ENCODE data around the gene HPSE2. TPM values are rescaled to one million over a fixed set of nuclear protein-coding genes. Genes with fewer than 3 reads are reported as not detected.

The HPSE2 gene
- total RNA-seq, 1 experiment from 2014 or later = not detected

GRCh38 chr10:98855403-98856189 lies 380.1 kb downstream of the HPSE2 start:
- H3K4me1 ChIP-seq = no peaks in the 10 kb centered on the region
- Mint-ChIP-seq H3K27me3 (ENCODE audit: insufficient read depth, unreplicated experiment) (peaks cover 3% of the 10 kb centered on the region), H3K4me3 (ENCODE audit: unreplicated experiment) (no peak overlapping the region), H3K36me3 (ENCODE audit: insufficient read depth, unreplicated experiment) (no peaks in the 10 kb centered on the region), H3K9me3 (ENCODE audit: unreplicated experiment) (no peaks in the 10 kb centered on the region), H3K4me1 (ENCODE audit: low read depth, unreplicated experiment) (no peaks in the 10 kb centered on the region), H3K27ac (ENCODE audit: unreplicated experiment) (no peak overlapping the region)
- ChIA-PET CTCF (interaction anchor here (0.9 kb wide), 1 partner anchor 254 kb away, joined by 3 read pairs; no protein-coding TSS in a partner anchor), POLR2A (no interaction called here)
- intact Hi-C loops (cut with micrococcal nuclease; ENCODE audit: unreplicated experiment) = no loop called here
- no peak for TF ChIP-seq CTCF (IDR thresholded peaks at IDR 0.05; ENCODE audit: insufficient read depth in 1 of 2, low read depth in 1 of 2, low read length in 1 of 2, severe bottlenecking in 1 of 2, unreplicated experiment in 1 of 2)
- H3K36me3 ChIP-seq (ENCODE audit: control insufficient read depth, insufficient read depth, low read length) = no peaks in the 10 kb centered on the region
- BruUV-seq (replicated peaks) = no TSS peak
- no peaks in the 10 kb centered on the region for H3K9me3 ChIP-seq
- H3K4me3 ChIP-seq (ENCODE audit: low read depth, low read length) = no peak overlapping the region
- no peaks in the 10 kb centered on the region for H3K27me3 ChIP-seq (replicated peaks; ENCODE audit: control insufficient read depth, insufficient read depth, low read length)
- no peak for DNase-seq

DNA sequence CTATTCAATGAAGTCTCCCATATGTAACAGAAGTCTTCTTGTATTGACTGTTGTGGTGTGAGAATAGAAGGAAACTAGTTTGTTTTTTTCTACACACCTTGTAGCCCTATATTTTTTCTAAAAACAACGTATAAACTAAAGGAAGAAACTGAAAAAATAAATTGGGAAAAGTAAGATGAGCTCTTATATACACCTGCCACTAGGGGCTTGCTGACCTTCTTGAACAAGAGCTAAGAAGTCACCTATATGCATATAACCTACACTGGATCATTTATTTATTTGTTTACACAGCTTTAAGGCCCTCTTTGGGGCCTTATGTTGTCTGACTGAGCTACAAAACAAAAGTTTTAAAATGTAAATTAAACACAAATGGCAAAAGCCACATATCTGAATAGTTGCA lies 383.0 kb downstream of the HPSE2 start:
- Mint-ChIP-seq H3K27me3 (ENCODE audit: insufficient read depth, unreplicated experiment) (peaks cover 3% of the 10 kb centered on the region), H3K4me3 (ENCODE audit: unreplicated experiment) (no peak overlapping the region), H3K27ac (ENCODE audit: unreplicated experiment) (no peak overlapping the region), H3K9me3 (ENCODE audit: unreplicated experiment) (no peaks in the 10 kb centered on the region), H3K4me1 (ENCODE audit: low read depth, unreplicated experiment) (no peaks in the 10 kb centered on the region), H3K36me3 (ENCODE audit: insufficient read depth, unreplicated experiment) (no peaks in the 10 kb centered on the region)
- ChIA-PET POLR2A (no interaction called here), CTCF (interaction anchor here (0.6 to 1.1 kb wide), 2 partner anchors 385 to 669 kb away, joined by 3 to 6 read pairs; no protein-coding TSS in a partner anchor)
- no peaks in the 10 kb centered on the region for H3K27me3 ChIP-seq (replicated peaks; ENCODE audit: control insufficient read depth, insufficient read depth, low read length)
- H3K9me3 ChIP-seq = no peaks in the 10 kb centered on the region
- no peak overlapping the region for H3K4me3 ChIP-seq (ENCODE audit: low read depth, low read length)
- no peaks in the 10 kb centered on the region for H3K4me1 ChIP-seq
- H3K36me3 ChIP-seq (ENCODE audit: control insufficient read depth, insufficient read depth, low read length) = no peaks in the 10 kb centered on the region
- BruUV-seq (replicated peaks) = no TSS peak
- no peak for DNase-seq
- intact Hi-C loops (cut with micrococcal nuclease; ENCODE audit: unreplicated experiment) = no loop called here
- peak; percentile 15 to 29 for TF ChIP-seq CTCF (IDR thresholded peaks at IDR 0.05; ENCODE audit: insufficient read depth in 1 of 2, low read depth in 1 of 2, low read length in 1 of 2, severe bottlenecking in 1 of 2, unreplicated experiment in 1 of 2)

DNA sequence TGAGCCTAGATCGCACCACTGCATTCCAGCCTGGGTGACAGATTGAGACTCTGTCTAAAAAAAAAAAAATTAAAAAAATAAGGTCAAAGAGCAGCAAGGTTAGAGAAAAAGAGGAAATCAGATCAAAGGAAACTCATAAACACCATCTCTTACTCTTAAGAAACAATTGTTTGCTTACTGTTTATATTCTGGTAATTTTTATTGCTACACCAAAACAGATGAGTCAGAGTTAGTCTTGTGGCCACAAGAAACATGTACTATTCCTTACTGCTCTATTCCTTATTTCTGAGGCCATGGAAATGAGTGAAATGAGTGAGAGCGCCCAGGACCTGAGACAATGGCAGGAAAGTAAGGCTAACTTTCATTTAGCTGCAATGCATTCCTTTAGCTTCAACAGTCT lies 387.3 kb downstream of the HPSE2 start:
- Histone ChIP-seq H3K27me3 (replicated peaks; ENCODE audit: control insufficient read depth, insufficient read depth, low read length) (no peaks in the 10 kb centered on the region), H3K4me1 (no peaks in the 10 kb centered on the region), H3K4me3 (ENCODE audit: low read depth, low read length) (no peak overlapping the region), H3K36me3 (ENCODE audit: control insufficient read depth, insufficient read depth, low read length) (no peaks in the 10 kb centered on the region), H3K9me3 (no peaks in the 10 kb centered on the region)
- Mint-ChIP-seq H3K27ac (ENCODE audit: unreplicated experiment) (no peak overlapping the region), H3K9me3 (ENCODE audit: unreplicated experiment) (no peaks in the 10 kb centered on the region), H3K27me3 (ENCODE audit: insufficient read depth, unreplicated experiment) (peaks cover 9% of the 10 kb centered on the region), H3K4me3 (ENCODE audit: unreplicated experiment) (no peak overlapping the region), H3K36me3 (ENCODE audit: insufficient read depth, unreplicated experiment) (no peaks in the 10 kb centered on the region), H3K4me1 (ENCODE audit: low read depth, unreplicated experiment) (no peaks in the 10 kb centered on the region)
- CTCF ChIA-PET = no interaction called here
- intact Hi-C loops (cut with micrococcal nuclease; ENCODE audit: unreplicated experiment) = no loop called here
- no peak for TF ChIP-seq CTCF (IDR thresholded peaks at IDR 0.05; ENCODE audit: insufficient read depth in 1 of 2, low read depth in 1 of 2, low read length in 1 of 2, severe bottlenecking in 1 of 2, unreplicated experiment in 1 of 2)
- POLR2A ChIA-PET = no interaction called here
- no TSS peak for BruUV-seq (replicated peaks)
- DNase-seq = no peak

Data from Caco-2 (cell line).